ENCODE data around the gene SOX5. TPM values are rescaled to one million over a fixed set of nuclear protein-coding genes. Genes with fewer than 3 reads are reported as not detected.

Gene SOX5
- polyA plus RNA-seq, 12 donors, result 1.7 to 5.9 (median 2.5) TPM; not detected in 1

DNA sequence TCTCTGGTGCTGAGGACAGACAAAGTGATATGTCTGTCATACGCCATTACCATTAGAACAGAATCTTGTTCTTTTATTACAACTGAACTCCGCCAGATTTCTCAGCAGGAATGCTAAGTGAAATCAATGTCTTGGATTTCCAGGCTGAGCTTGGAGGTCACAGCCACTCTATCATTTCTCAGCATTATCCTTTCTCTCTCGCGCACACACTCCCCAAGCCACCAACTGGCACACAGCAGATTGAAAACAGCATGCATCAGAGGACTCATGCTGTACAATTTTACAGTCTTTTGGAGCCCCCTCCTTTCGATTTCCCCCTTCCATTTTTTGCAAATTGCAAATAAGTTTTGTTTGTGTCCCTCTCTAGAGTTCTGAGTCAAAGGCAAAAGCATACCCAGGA lies 348.6 kb downstream of the SOX5 start:
- no peak for DNase-seq

DNA sequence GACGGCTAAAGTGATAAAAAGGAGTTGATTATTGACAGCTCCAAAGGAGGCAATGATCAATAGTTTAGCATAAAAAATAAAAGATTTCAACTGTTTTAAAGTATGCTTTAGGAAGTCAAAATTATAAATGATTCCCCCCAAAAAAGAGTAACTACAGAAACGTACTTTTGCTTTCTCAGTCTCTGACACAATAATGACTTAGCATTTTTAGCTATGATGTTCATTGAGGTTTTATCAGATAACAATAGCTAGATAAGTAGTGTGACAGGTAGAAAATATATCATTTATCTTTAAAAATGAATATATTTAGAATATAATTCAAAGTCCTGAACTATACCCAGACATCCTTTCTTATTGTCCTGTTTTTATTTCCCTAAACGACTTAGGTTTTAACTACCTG lies 352.9 kb downstream of the SOX5 start:
- DNase-seq, result no peak

DNA sequence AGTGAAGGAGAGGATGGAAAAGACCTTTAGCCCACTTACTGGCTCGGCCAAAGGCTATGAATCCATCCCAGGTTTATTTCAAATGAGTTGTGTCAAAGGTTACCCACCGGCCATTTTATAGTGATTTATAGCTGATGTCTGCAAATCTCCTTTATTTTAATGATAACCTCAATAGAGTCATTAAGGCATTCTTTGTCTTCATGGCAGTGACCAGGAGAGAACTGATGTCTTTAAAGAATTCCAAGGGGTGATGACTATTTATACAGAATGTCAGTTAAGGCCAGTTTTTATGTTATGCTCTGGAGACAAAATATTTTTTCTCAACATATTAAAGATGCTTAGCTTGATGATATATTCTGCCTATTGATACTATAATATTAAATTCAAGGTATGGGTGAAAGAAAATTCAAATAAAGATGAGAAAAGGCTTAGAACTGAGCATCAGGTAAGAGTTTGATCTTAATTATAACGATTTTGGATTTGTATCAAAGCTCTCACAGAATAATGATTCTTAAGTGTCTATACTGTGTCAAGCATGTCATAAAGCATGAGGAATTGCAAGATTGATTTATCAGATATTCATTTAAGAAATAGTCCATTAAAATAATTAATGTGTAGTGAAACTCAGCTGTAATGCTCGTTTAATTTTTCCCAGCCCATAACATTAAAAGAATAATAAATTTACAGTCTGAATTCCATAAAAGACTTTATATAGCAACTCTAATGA lies 361.5 kb downstream of the SOX5 start:
- no peak for DNase-seq

DNA sequence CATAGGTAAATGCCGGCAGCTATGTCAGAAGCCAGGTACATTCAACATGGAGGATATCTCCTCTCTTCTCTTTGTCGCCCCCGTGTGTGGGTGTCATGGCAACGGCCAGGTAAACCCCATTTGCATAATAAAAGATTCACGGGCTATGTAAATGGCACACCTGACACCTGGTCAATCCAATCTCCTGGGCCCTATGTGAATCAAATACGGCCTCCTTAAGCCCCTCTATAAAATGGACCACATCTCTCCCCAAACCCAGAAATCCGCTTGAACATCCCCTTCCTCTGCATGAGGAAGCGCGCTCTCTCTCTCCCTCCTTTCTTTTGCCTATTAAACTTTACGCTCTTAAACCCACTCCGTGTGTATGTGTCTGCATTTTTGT lies 363.7 kb downstream of the SOX5 start:
- DNase-seq, result no peak

DNA sequence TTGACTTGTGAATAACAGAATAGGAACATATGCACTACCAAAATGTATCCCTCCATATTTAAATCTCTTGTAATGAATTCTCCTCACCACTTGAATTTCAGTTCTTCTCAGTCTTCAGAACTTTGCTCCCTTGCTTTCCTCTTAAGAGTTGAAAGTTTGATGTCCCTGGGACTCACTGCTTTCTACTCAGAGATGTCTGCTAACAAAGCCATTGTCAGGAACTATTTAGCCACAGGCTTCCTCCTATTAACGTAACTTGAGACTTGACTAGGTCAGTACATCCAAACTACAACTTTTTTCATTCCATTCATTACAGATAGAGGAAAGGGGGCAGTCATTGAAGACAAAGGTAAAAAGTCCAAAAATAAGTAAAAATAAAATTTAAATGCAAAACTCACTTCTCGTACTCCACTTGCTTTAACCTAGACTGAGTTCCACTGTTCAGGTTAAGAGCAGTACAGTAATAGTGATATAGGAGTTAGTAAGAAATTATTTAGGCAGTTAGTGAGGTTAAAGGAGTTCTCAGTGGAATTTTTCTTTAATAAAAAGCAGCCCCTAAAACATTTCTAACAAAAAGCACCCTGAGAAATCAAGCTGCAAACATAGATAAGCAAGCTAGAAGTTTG lies 364.2 kb downstream of the SOX5 start:
- no peak for DNase-seq

DNA sequence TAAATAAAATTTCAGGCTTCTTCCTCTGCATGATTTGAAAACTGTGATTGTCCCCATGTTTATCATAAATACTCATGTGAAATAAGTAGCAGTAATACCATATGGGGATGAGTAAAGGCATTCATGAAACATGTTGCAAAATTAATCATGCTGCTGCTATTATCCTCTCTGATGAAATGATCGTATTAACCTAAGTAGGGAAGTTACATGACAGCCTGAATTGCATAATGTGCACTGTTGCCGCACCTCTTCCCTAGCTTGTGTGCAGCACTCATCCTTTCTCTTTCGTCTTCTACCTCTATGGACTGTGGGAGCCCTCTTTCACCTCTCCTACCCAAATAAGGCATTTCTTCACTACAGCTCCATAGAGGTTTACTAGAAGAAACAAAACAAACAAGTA lies 367.6 kb downstream of the SOX5 start:
- no peak for DNase-seq

DNA sequence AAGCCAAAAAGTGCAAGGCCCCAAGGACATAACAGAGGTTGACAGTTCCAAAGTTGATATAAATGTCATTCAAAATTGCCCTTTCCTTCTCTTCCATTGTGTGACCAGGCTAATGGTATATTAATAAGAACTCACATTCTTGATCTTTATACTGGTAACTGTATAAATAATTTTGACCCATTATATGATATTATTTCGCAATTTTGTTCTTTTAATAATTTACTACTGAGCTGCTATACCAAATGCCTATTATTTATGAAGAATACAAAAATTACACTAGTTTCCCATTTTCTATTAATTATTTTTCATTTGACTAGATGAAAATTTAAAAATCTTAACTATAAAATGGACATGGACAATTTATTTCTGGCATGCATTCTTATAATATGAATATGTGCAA lies 370.2 kb downstream of the SOX5 start:
- DNase-seq, result no peak

DNA sequence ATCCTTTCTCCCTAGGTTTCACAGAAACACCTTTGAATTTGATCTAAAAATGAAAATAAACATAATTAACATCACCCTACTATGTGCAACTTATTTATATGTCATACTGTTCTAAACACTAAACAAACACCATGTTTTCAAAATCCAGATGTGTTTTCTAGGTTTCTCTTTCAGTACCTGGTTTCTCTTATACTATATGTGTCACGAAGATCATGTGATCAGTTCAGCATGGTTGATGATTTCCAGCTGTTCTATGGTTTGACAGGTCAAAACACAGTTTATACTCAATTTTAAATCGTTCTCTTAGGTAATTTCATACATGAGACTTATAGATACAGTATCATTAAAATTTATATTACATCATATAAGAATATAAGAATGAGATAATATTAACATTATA lies 373.1 kb downstream of the SOX5 start:
- no peak for DNase-seq

DNA sequence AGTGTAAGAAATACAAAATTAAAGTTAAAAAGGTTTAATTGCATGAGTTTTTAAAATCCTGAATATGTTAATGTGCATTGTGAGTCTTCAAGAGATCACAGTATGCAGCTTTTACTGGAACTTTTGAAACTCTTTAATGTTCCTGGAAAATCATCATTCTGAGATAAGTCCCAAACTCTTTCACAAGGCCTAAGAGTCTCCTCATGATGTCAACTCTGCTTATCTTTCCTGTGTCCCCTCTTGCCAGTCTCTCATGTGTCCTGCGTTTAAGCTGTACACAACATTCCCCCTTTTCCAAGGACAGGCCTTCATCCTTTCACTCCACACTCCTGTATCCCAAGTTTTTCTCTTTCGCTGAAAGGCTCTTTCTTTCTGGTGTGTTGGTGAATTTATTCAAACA lies 380.1 kb downstream of the SOX5 start:
- DNase-seq, result no peak

DNA sequence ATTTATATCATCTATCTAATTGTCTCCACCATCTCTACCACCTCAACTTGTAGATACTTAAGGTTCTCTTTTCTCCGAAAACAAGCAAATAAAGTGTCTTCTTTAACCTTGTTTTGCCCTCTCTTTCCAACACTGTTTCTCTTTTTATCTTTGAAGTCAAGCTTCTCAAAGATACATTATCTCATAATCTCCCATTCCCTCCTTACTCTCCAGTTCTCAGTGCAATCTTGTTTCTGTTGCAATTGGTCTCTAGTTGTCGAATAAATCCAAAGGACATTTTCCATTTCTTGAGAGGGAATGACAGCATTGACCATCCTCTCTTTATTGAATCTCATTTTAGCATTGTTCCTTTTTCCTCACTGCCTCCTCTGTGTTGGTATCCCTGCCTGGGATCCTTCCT lies 383.3 kb downstream of the SOX5 start:
- DNase-seq, result no peak

DNA sequence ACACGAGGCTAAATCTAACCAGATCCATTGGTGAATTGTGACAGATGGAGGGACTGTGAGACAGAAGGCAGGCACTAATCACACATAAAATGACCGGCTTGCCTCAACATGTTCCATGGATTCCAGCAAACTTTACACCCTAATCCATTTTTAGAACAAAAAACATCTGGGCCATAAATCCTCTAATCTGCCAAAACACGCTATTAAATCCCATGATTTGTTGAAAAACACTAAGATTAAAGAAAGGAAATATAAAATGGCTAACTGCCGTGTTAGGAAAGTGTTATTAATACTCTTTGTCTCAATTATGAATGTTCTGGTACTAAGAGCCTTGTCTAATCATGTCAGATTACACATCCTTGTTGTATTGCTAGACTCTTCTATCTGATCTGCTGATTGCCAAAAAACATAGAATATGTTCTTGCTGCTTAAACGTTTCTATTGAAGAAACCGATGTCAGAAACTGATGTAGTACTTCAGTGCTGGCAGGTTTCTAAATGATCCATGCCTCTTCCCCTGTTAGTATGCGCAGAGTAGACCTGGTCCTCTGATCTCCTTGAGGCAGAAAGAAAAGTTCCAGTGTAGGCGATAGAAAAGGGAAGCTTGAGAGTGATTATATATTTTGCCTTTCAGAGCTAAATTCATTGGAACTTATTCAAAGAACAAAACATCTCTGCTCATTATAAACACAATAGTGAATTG lies 384.9 kb downstream of the SOX5 start:
- no peak for DNase-seq

DNA sequence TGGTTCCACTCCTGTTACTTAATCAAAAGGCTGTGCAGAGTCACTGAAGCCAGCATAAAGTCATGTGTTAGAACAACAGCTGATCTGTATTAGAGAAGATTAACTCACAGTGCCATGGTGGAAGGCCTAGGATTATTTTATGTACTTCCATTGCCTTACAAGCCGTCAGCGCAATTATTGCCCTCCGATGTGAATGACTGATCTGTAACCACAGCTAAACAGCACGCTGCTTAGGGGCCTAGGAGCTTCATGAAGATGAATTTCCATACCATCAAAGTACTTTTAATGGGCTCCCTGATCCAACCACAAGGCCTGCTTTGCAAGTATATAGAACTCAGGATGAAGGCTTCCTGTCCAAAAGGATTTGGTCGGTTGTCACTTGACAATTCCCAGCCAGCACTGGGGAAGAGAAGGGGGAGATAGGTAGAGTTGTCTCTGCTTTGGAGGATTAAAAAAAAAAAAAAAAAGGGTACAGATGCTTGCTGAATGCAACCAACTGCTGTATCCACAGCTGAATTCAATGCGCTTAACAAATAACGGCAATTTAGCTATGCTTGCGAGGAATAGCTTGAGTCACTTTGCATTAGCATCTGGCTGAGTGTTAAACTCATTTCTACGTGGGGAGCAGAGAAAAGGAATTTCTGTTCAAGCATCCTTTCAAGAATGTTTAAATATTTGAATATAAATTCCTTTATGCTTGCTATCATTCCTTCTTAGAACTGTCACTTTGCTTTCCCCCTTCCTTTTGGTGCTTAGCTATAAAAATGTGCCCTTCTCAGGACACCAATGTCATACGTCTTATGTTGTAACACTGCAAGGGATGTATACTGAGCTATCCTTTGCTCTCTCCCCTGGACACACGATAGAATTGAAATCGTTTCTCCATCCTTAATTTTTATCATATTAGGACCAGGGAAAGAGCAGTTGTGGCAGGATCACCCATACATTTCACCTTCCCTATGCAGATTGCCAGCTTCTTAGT lies 387.8 kb downstream of the SOX5 start:
- no peak for DNase-seq

DNA sequence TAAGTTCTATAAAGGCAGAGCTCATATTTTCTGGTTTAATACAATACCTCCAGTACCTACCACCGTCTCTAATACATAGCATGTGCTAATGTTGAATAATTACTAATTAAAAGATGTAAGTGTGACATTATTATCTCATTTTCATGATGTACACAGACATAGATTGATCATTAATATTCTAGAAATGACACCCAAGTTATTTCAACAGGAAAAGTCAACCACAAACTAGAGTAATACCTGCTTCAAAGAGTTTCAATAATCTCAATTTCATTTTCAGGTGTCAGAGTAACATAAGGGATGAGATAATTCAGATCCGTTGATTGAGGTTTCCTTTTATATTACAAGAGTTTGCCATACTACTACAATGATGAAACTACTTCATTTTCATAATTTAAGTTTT lies 388.9 kb downstream of the SOX5 start:
- DNase-seq, result no peak

DNA sequence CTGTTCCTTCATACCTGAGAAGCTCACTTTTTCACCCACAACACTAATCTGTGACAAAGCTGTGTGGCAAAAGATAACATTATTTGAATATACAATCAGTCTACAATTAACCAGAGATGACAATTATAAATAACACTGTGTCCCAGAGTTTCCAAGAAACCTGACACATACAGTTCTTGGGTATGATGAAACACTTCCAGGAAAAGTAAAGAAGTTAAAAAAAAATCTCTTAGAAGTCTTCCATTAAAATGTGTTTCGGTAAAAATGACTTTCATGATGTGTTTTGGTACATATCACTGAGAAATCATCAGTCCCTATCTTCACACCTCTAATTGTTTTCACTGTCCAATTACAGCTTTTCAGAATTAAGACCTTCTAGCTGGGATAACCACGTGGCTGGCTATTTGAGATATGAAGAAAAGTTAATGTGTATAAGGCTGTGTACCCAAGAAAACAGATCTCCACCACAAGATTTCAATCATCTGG lies 390.2 kb downstream of the SOX5 start:
- DNase-seq, result no peak

DNA sequence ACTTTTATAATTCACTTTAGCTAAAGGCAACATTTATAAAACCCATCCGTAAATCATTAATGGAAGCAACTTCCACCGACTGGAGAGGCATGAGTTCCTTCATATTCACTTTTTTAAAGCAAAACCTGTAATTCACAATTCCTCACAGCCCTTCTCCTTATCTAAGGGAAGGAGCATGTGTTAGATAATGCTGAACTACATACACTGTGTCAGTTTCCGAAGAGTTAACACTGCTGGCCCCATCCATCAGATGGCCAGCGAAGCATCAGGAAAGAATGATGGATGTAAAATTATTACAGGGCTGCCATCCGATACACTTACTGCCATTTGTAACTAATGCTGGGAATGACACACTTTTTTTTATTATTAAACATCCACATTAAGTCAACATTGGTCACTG lies 392.8 kb downstream of the SOX5 start:
- DNase-seq, result no peak

DNA sequence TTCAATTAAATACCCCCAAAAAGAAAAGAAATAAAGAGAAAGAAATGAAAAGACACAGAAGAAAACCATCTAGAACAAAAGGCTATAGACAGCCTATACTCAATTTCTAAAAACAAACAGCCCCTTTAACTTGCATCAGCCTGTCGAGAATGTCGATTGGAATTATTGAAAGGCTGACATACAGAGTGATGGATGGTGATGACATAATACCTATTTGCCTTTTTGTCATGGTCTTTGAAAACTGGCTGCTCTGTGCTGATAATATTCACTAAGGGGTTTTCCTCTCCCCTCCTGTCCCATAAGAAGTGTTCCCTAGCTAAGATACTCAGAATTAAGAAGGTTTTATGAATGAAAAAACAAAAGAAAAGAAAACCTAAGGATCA lies 393.7 kb downstream of the SOX5 start:
- no peak for DNase-seq

DNA sequence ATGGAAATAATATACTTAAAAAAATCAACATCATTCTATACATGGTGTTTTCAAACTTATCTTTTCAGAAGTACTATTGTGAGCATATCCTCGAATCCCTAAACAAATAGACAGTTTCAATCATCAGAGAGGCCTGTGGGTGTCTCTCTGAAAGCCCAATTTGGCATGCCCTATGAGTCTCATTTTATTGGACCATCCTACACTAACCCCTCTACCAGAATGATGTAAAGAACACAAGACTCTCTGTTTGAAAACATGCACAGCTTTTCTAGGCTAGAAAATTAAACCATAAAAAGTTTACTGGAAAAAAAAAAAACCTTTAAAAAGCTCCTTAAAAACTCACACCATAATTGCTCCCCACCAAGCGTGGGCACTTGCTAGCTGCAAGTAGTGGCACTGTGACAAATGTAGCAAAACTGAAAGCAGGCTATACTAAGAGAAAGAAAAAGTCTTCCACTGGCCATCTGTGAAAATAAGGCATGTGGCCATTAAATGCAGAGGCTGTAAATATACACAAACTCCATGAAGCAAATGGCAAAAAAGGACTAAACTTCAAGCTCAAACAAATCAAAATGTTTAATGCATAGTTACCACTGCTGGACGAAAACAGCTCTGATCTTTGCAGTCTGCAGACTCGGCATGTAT lies 394.2 kb downstream of the SOX5 start:
- no peak for DNase-seq

DNA sequence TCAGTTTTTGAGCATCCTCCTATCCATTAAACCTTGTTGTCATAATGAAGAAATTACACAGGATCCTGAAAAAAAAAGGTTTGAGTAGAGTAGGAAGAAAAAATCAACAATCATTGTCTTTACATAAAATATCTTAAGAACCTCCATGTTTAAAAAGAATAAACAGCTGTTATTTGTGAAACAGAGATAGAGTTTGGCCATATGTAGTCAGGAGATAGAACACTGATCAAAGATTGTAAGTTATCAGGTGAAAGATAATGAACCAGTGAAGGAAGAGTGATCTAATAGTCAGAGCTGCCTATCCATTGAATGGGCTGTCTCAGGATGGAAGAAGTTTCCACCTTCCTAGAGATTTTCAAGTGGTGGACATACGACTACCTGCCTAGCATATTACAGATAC lies 397.1 kb downstream of the SOX5 start:
- no peak for DNase-seq

DNA sequence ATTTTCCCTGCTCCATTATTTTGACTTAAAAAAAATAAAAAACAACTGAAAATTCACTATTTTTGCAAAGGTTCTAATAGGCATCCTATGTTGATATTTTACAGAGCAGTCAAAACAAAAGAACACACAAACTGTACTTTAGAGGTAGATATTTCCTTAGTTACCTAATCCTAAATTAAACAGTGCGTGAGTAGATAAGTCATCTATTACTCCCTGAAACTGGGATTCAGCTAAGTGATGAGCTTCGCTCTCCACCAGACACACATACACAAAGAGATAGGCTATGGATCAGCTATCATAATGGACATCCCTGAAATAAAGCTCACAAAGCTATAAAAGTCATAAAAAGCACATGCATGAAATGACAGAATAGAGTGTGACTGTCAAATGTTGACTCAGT lies 398.7 kb downstream of the SOX5 start:
- no peak for DNase-seq

DNA sequence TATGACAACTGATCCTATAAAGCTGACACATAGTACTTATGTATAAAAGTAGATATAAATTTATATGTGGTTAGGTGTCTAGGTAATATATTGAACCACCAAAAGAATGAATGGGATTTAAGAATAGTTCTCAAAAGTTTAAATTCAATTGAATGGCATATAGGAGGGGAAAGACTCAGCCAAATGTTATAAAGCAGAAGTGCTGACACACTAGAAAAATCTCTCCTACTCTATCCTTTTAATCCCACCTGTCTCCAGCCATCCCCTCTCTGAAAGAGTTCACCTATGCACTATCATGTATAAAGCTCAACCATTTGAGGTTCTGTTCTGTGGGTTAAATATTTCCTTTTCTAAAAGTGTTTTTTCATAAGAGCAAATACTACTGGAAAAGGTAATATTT lies 400.7 kb downstream of the SOX5 start:
- no peak for DNase-seq

DNA sequence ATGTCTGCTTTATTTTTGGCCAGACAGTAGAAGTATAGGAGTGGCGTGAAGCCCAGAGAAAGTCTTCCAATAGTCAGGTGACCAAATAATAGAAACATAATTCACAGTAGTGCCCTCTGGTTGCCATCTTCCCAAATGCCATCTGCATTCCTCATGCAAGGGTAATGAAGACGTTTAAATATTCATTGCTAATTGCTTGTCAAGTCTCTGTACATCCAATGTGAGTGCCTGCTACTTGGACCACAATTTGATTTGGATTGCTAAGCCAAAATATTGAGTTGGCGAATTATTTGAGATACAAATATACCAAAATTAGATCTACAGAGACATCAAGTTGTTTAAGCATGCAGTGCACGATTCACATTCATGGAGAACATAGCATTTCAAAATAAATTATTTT lies 402.7 kb downstream of the SOX5 start:
- DNase-seq, result no peak

DNA sequence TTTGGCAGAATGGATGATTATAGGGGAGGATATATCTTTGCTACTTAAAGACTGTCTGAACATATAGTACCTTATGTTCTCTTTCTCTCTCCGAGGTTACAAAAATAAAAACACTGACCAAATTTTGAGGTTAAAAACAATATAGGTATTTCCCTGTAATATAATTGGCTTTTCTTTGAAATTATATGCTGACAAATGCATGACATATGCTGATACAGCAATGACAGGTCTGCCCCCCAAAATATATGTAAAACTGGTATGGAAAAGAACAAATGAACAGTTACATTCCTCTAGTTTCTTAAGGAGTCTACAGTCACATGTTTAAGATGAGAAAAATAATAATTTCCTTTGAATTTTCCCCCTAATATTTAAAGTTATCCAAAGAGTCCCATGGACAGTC lies 405.7 kb downstream of the SOX5 start:
- no peak for DNase-seq
